SK-N-SH (cell line): ENCODE measurements around the gene VWF.

ENCODE experiments used
- MAX ChIP-seq: IDR thresholded peaks from 2 replicates; pipeline ENCODE4 v1.4.0; 2012; ENCODE audit warnings: low read depth
- RXRA ChIP-seq: IDR thresholded peaks from 2 replicates; pipeline ENCODE4 v1.4.0; 2012; ENCODE audit warnings: low read depth, mild to moderate bottlenecking, borderline replicate concordance

- TF ChIP-seq MAX (no peak), RXRA (no peak)
Observed at GRCh38 chr12:5969156-5969973, 155.1 kb downstream of the VWF start.
